GM06990 (cell line): Measurements from ENCODE around the gene TCF7.
"Not testable (repeated sequence)": the region's sequence is repeated elsewhere in the genome, so short reads cannot be mapped to it uniquely, and the experiment has no call there.

Experiments
- DNase-seq: peaks from one replicate; pipeline ENCODE4 v3.0.0-alpha.2; 2011; ENCODE audit not compliant: insufficient read length; ENCODE audit errors: extremely low read depth
- H3K27me3 ChIP-seq: replicated peaks from 2 replicates; pipeline ENCODE4 v1.6.0; 2011; ENCODE audit warnings: low read length; ENCODE audit not compliant: control insufficient read depth, insufficient read depth
- H3K36me3 ChIP-seq: 2 replicates; pipeline ENCODE4 v1.5.1; 2011; ENCODE audit warnings: low read length; ENCODE audit not compliant: control insufficient read depth, insufficient read depth
- H3K4me3 ChIP-seq: replicated peaks from 2 replicates; pipeline ENCODE4 v1.5.1; 2011; ENCODE audit warnings: low read depth, mild to moderate bottlenecking, control low read depth, low read length
- TF ChIP-seq, protein P1 (sequence below): IDR thresholded peaks from 2 replicates; pipeline ENCODE4 v1.5.1; 2011; ENCODE audit warnings: low read length, control low read depth, mild to moderate bottlenecking, inconsistent platforms; ENCODE audit not compliant: insufficient read depth, poor library complexity, severe bottlenecking

TCF7 gene

DNA sequence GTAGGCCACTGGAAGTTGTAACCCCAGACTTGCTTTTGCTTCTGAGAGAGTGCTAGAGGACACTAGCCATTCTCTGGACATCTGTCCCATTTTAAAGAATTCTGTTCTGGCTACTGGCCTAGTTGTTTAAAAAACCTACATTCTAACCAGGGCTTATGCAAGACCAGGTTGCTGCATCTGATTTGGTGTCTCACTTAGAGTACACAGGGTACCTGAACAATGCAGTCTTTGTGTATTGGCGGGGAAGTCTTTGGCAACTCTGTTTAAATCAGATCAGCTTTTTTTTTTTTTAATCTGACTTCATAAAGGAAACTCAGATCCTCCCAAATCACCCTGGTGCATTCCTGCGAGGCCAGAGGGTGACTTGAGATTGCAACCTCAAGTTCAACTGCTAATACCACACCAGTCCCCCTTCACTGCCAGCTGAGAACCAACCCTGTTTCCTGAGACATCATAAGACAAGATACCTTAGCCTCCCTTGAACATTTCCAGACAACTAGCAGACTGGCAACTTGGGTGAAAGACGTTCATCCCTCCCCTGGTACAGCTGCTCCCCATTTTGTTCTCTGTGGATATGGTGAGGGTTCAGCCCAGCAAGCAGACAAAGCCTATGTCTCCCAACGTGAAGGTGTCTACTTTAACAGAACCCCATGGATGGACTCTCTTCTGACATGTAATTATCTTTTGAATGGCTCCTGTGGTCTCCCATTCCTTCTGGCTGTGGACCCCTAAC, 35.3 kb downstream of the TCF7 start:
- TF ChIP-seq, protein P1, sequence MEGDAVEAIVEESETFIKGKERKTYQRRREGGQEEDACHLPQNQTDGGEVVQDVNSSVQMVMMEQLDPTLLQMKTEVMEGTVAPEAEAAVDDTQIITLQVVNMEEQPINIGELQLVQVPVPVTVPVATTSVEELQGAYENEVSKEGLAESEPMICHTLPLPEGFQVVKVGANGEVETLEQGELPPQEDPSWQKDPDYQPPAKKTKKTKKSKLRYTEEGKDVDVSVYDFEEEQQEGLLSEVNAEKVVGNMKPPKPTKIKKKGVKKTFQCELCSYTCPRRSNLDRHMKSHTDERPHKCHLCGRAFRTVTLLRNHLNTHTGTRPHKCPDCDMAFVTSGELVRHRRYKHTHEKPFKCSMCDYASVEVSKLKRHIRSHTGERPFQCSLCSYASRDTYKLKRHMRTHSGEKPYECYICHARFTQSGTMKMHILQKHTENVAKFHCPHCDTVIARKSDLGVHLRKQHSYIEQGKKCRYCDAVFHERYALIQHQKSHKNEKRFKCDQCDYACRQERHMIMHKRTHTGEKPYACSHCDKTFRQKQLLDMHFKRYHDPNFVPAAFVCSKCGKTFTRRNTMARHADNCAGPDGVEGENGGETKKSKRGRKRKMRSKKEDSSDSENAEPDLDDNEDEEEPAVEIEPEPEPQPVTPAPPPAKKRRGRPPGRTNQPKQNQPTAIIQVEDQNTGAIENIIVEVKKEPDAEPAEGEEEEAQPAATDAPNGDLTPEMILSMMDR, result no peak
- DNase-seq, result no peak
- H3K27me3 ChIP-seq, result no peaks in the 10 kb centered on the region
- peaks cover 28% of the 10 kb centered on the region for H3K36me3 ChIP-seq
- no peak overlapping the region for H3K4me3 ChIP-seq

DNA sequence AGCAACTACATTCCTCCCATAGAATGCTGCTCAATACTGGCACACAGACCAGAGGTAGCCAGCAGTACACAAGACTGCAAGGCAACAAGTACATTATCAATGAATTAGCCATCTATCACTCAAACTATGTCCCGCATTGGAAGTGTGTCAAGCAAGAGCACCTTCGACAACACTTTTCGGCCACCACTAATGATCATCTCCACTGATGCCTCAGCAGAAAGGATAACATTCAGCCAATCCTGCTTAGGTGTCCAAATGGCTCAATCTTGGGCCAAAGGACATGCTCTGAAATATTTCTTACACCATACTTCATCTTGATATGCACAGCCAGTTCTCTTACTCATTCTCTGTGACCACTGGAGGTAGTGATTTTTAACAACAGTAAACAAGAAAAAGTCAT, 37.2 kb downstream of the TCF7 start:
- no peaks in the 10 kb centered on the region for H3K27me3 ChIP-seq
- H3K36me3 ChIP-seq, result peaks cover 20% of the 10 kb centered on the region
- TF ChIP-seq, protein P1, result no peak
- DNase-seq, result no peak
- no peak overlapping the region for H3K4me3 ChIP-seq

DNA sequence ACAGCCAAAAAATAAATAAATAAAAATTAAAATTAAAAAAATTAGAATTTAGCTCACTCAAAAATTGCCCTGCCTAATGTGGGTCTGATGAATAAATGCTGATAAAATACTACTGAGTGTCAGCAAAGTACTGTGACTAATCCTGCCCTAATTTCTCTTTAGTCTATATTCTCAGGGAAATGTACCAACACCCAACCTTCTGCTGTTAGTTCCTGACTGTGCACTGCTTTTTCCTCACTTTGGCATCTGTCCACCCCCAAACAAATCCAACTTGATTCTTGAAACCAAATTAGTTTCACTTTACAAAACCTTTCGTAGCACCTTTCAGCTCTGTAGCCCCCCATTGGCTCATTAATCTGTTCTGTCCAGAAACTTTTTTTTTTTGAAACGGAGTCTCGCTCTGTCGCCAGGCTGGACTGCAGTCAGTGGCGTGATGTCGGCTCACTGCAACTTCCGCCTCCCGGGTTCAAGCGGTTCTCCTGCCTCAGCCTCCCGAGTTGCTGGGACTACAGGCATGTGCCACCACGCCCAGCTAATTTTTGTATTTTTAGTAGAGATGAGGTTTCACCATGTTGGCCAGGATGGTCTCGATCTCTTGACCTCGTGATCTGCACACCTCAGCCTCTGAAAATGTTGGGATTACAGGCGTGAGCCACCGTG, 37.8 kb downstream of the TCF7 start:
- H3K36me3 ChIP-seq, result peaks cover 17% of the 10 kb centered on the region
- H3K27me3 ChIP-seq, H3K4me3 ChIP-seq, DNase-seq: not testable (repeated sequence)

DNA sequence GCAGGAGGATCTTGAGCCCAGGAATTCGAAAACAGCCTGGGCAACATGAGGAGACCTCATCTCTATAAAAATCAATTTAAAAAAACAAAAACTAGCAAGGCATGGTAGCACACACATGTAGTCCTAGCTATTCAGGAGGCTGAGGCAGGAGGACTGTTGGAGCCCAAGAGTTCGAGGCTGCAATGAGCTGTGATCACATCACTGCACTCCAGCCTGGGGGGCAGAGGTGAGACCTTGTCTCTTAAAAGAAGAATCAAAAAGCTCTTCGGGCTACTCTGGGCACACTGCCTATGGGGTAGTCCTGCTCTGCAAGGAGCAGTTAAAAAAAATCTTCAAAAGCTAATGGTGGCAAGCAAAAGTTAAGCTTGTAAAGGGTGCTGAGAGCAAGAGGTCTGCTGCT, 38.8 kb downstream of the TCF7 start:
- TF ChIP-seq, protein P1, result no peak
- Histone ChIP-seq H3K36me3 (peaks cover 17% of the 10 kb centered on the region), H3K27me3 (no peaks in the 10 kb centered on the region), H3K4me3 (no peak overlapping the region)
- no peak for DNase-seq

DNA sequence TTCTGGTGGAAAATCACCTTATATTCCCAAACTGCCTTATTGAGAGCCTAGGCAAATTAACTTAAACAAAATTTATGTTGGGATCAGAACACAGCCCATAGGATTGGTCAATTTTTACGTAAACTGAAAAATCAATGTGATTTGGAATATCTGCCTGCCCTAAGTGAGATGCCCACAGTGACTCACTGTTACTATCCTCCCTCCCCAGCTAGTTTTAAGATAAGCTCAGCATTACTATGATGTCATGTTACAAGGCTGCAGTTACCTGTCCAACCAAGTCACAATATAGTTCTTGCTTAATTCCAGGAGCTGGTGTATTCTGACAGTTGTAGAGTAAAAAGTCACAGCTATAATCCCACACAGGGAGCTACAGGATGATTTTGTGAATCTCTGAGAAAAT, 39.2 kb downstream of the TCF7 start:
- peaks cover 17% of the 10 kb centered on the region for H3K36me3 ChIP-seq
- no peaks in the 10 kb centered on the region for H3K27me3 ChIP-seq
- TF ChIP-seq, protein P1, result no peak
- H3K4me3 ChIP-seq, result no peak overlapping the region
- no peak for DNase-seq

DNA sequence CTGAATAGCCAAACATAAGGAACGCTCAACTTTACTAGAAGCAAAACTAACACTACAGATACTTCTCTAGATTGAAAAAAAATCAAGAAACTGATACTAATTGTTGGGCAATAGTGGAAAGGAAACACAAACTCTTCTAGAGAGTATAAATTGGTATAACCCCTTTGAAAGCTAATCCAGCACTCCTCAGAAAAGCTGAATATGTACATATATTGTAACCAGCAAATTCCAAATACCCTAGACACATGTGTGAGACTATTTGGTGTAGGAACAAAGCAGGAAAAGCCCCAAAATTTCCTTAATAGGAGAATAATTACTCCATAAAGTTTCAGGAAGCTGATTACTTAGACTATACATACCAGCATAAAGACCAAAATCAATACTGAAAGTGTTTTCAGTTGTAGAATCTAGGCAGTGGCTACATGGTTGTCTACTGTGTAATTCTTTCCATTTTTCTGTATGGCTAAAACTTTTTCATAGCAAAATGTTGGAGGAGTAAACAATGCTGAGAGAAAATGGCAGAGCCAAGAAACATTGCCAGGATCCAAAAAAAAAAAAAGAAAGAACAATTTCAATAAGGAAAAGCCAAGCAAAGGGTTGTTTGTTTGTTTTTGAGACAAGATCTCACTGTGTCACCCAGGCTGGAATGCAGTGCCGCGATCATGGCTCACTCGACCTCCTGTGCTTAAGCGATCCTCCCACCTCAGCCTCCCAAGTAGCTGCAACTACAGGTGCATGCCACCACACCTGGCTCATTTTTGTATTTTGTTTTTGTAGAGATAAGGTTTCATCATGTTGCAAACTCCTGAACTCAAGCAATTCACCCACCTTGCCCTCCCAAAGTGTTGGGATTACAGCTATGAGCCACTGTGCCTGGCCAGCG, 47.3 kb downstream of the TCF7 start:
- Histone ChIP-seq H3K36me3 (peaks cover 5% of the 10 kb centered on the region), H3K4me3 (no peak overlapping the region), H3K27me3 (no peaks in the 10 kb centered on the region)
- DNase-seq, result no peak
- TF ChIP-seq, protein P1, result no peak
